ENCODE data around the gene EYS.

- peak; percentile 59 for TF ChIP-seq GATA2 (IDR thresholded peaks at IDR 0.05; ENCODE audit: low read depth, low read length)
- TF ChIP-seq GATA3 (IDR thresholded peaks at IDR 0.05; ENCODE audit: low read depth, low read length), result 0 out of 2 replicates have a peak, but pooled peaks have one; percentile 31
These were observed 1381.9 kb downstream of the EYS start for GRCh38 chr6:64325093-64325492.

Data from SH-SY5Y (cell line).